H7 (cell line): Measurements from ENCODE around the gene SARS2. TPM values are rescaled to one million over a fixed set of nuclear protein-coding genes. Genes with fewer than 3 reads are reported as not detected.
A peak's percentile ranks its signal among the peaks of the same experiment; 100 is the strongest.

Source experiments
- DNase-seq: peaks from one replicate; pipeline ENCODE4 v3.0.0; 2012
- H3K27me3 ChIP-seq: 2 replicates; pipeline ENCODE4 v1.6.0; 2011; ENCODE audit warnings: mild to moderate bottlenecking, low read length; ENCODE audit not compliant: control insufficient read depth, insufficient read depth
- H3K36me3 ChIP-seq: replicated peaks from 2 replicates; pipeline ENCODE4 v1.5.1; 2011; ENCODE audit warnings: low read length; ENCODE audit not compliant: control insufficient read depth, insufficient read depth
- H3K4me3 ChIP-seq: 2 replicates; pipeline ENCODE4 v1.5.1; 2011; ENCODE audit warnings: low read depth, mild to moderate bottlenecking, control low read depth, low read length, moderate library complexity; ENCODE audit not compliant: insufficient read depth
- total RNA-seq: library from RNA; depleted of rRNA; stranded (reverse); fragments of >200 nt; shearing (Covaris generic); gene quantifications from 2 replicates; pipeline ENCODE4 v1.2.3, GENCODE V29; 2014

Gene SARS2
- total RNA-seq, 1 experiment from 2014 or later = 75.6 TPM

DNA sequence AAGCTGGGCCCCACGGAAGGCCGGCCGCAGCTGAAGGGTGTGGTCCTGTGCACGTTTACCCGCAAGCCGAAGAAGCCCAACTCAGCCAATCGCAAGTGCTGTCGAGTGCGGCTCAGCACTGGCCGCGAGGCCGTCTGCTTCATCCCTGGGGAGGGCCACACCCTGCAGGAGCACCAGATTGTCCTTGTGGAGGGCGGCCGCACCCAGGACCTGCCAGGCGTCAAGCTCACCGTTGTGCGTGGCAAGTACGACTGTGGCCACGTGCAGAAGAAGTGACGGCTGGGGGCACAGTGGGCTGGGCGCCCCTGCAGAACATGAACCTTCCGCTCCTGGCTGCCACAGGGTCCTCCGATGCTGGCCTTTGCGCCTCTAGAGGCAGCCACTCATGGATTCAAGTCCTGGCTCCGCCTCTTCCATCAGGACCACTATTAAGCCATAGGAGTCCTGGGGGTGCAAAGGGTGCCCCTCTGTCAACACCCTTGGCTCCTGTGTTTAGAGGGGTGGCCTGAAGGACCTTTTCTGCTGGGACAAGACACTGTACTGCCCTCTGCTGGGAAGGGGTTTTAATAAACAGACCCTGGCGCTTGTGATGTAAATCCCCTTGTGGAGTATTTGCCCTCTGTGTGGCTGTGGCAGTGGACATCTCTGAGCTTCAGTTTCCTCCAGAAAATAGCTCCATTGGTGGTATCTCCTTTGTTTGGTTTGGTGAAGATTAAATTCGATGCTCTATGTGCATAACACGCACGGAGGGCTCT lies 2.0 kb upstream of the SARS2 start:
- Histone ChIP-seq H3K36me3 (peaks cover 12% of the 10 kb centered on the region), H3K4me3 (no peak overlapping the region), H3K27me3 (no peaks in the 10 kb centered on the region)
- DNase-seq = peak; percentile 64

DNA sequence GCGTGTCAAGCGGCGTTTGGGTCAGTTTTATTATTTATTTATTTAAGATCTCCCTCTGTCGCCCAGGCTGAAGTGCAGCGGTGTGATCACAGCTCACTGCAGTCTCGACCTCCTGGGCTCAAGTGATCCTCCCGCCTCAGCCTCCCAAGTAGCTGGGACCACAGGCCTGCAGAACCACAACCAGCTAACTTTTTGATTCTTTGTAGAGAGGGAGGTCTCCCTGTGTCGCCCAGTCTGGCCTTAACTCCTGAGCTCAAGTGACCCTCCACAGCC lies 894 bp upstream of the SARS2 start:
- DNase-seq = no peak
- Histone ChIP-seq H3K4me3 (peak overlapping the region; percentile 97), H3K36me3 (peaks cover 12% of the 10 kb centered on the region), H3K27me3 (no peaks in the 10 kb centered on the region)

DNA sequence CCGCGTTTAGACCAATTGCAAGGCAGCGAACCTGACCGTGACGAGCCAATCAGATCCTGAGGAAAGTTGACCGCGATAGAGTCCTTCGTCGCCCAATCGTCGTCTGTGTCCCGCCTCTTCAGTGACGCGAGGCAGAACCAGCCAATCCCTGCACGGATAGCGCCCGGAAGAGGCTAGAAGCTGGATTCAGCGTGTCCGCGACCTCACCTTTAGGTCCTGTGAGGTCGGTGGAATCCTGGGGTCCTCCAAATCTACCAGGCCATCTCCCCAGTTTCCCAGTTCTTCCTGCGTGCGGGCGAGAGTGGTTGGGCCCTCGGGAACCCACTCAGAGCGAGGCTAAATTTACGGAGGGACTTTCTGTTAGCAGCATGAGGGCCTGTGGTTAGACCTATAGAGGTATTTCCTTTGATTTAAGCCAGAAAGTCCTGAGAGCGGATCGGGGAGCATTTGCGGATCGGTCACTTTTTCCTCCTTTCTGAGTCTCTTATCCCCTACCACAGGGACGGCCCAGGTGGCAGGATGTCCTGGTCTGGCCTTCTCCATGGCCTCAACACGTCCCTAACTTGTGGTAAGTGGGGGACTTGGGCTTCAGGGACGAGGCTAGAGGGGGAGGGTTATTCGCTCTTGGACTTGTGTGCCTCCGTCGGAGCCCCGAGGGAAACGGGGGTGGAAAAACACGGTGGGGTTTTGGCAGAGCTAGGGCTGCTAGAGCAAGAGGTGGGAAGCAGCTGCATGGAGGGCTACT lies 385 bp upstream of the SARS2 start, which contains the start of gene MRPS12:
Gene MRPS12 (plus strand): TSS at position 169 of the 745 bp plus-strand sequence. CDS start 351 bp downstream, at position 520.
- H3K27me3 ChIP-seq = no peaks in the 10 kb centered on the region
- peak; percentile 99 for DNase-seq
- H3K36me3 ChIP-seq = peaks cover 12% of the 10 kb centered on the region
- peak within 1 kb of the TSS; percentile 97 for H3K4me3 ChIP-seq

DNA sequence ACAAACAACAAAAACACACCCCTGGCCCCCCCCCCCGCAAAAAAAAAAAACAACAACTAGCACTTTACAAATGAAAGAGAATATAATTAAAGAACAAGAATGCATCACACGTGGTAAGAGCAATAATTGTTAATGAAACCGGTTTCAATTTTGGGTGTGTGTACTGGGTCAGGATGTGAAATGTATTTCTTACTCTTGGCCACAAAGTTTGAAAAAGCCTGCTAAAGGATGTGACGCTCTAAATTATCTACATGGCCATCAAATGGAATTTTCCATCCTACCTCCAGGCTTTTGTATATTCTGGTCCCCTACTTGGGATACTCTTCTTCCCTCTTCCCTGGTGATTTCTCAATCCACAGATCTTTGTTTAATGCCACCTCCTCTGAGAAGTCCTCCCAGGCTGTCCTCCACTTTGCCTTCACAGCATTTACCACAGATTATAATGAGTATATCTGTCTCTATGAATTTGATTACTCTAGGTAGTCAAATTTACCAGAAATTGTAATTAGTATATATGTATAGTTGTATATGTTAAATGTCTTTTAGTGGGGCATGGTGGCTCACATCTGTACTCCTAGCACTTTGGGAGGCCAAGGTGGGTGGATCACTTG lies 2.1 kb downstream of the SARS2 start:
- Histone ChIP-seq H3K36me3 (peaks cover 19% of the 10 kb centered on the region), H3K27me3 (no peaks in the 10 kb centered on the region), H3K4me3 (no peak overlapping the region)
- peak; percentile 8 for DNase-seq

DNA sequence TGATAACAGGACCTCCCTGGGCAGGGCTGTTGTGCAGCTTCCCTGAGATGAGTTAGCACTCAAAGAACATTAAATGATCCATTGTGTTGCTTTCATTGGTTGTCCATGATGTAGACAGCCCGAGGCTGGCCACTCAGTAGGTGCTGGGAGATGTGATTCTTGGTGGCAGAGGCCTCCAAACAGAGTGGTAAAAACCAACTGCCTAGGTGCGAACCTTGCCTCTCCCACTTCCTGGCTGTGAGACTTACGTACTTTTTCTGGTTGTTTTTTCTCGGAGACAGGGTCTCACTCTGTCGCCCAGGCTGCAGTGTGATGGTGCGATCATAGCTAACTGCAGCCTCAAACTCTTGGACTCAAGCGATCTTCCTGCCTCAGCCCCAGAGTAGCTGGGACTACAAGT lies 6.2 kb downstream of the SARS2 start:
- H3K4me3 ChIP-seq = no peak overlapping the region
- no peak for DNase-seq
- no peaks in the 10 kb centered on the region for H3K27me3 ChIP-seq
- peaks cover 17% of the 10 kb centered on the region for H3K36me3 ChIP-seq

DNA sequence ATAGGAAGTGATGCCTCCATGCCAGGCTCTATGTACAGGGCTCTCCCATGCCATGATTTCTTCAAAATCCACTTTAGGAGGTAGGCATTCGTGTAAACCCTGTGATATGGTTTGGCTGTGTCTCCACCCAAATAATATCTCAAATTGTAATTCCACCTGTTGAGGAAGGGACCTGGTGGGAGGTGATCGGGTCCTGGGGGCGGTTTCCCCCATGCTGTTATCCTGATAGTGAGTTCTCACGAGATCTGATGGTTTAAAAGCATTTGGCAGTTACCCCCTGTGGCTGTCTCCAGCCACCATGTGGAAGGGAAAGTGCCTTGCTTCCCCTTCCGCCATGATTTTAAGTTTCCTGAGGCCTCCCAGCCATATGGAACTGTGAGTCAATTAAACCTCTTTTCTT lies 8.1 kb downstream of the SARS2 start:
- Histone ChIP-seq H3K4me3 (no peak overlapping the region), H3K36me3 (peaks cover 17% of the 10 kb centered on the region), H3K27me3 (no peaks in the 10 kb centered on the region)
- DNase-seq = no peak

DNA sequence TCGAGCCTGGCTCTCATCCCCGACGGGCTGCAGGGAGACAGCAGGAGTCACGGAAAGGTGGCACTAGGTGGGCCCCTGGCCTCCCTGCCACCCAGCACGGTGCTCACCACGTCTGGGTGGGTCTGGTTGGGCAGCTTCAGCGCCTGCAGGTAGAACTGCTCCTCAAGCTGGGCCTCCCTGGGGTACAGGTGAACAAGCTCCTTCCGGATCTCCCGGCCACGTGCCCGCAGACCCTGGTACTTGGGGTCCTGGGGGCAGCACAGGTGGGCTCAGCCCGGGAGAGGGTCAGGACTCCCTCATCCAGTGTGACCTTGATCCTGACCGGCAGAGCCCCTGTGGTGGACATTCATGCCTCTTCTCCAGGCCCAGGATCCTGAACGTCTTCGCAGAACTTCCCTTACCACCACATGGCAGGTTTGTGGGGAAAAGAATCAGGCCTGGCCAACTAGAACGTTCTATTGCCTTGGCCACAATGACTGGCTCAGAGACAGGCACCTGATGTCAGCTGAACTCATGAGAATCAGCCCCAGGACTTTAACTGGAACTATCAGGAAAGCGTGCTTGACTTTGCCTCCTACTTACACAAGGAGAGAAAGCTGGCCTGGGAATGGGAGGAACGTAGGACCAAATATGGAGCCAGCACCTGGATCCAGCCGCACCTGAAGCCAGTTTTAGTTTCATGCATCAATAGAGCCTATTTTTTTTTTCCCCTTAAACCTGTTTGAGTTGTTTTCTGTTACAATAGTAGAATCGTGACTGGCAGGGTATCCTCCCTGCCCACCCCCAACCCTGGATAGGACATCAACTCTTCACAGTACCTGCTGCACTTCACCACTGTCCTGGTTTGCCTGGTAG lies 8.9 kb downstream of the SARS2 start:
- H3K36me3 ChIP-seq = peaks cover 17% of the 10 kb centered on the region
- no peaks in the 10 kb centered on the region for H3K27me3 ChIP-seq

DNA sequence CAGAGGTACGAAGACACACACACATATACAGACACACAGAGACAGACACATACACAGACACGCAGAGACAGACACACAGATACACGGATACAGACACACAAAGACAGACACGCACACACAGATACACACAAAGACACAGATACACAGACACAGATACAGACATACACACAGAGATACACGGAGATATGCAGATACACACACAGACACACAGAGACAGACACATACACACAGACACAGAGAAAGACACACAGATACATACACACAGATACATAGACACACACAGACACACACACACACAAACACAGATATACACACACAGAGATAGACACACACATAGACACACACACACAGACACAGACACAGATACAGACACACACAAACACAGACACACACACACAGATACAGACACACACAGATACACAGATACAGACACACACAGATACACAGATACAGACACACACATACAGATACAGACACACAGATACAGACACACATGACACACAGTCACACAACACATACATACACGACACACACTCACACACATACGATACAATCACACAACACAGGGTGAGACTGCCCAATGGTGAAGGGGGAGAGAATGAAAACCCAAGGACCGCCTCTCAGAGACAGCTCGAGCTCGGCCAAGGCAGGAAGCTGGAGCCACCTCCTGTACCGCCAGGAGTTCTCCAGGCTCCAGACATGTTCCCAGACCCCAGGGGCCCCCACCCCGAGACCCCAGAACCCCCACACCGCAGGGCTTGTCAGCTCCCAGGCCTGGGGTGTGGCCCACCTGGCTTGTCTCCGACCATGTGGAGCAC lies 9.8 kb downstream of the SARS2 start:
- Histone ChIP-seq H3K4me3 (no peak overlapping the region), H3K36me3 (peaks cover 17% of the 10 kb centered on the region), H3K27me3 (no peaks in the 10 kb centered on the region)
- peak; percentile 41 for DNase-seq

More for the DNA sequence above, 8.9 kb downstream of the SARS2 start:
- no peak overlapping the region for H3K4me3 ChIP-seq
- peak; percentile 48 for DNase-seq

DNA sequence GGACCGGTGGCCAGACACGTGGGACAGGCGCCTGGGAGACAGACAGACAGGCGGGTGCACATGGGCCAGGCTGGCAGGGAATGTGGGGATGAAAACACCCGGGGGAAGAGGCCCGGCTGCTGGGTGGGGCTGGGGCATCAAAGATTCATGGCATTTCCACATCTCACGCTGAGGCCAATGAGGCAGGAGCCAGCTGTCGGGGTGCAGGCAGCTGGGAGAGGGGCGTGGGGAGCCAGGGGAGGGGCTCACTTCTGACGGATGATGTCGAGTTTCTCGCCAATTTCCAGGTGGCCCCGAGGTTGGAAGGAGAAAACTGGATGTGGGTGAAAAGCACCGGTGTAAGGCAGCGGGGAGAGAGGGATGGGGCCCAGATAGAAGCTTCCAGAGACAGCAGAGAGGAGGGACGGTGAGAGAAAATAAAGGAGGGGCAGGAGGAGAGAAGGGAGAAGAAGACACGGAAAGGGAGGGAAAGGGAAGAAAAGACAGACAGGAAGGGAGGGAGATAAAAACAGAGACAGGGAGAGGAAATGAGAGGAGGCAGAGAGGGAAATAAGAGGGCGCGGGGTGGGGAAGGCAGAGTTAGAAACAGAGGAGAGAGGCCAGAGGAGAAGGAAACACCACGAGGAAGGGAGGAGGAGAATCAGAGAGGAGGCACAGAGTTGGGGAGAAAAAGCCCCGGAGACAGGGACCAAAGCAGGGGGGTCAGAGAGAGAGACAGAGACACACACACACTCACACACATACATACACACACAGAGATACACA lies 10.5 kb downstream of the SARS2 start:
- H3K27me3 ChIP-seq = no peaks in the 10 kb centered on the region
- peak; percentile 31 for DNase-seq
- peaks cover 13% of the 10 kb centered on the region for H3K36me3 ChIP-seq
- H3K4me3 ChIP-seq = no peak overlapping the region

DNA sequence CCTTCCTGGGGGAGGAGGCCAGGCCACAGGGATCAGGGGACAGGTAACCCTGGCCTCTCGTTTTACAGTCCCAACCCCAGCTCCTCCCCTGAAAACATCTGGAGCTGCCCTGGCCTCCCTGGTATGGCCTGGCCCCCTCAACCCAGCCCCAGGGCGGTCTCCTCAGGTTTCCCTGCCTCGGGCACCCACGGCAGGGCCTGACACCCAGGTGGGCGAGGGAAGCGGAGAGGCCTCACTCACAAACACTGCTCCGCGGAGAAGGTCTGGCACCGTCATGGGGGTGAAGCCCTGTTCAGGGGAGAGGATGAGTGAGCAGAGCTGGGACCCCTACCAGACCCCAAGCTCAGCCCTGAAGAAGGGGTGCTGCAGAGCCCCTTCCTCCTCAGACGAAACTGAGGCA lies 12.0 kb downstream of the SARS2 start:
- Histone ChIP-seq H3K36me3 (peaks cover 5% of the 10 kb centered on the region), H3K27me3 (no peaks in the 10 kb centered on the region), H3K4me3 (no peak overlapping the region)
- peak; percentile 44 for DNase-seq

DNA sequence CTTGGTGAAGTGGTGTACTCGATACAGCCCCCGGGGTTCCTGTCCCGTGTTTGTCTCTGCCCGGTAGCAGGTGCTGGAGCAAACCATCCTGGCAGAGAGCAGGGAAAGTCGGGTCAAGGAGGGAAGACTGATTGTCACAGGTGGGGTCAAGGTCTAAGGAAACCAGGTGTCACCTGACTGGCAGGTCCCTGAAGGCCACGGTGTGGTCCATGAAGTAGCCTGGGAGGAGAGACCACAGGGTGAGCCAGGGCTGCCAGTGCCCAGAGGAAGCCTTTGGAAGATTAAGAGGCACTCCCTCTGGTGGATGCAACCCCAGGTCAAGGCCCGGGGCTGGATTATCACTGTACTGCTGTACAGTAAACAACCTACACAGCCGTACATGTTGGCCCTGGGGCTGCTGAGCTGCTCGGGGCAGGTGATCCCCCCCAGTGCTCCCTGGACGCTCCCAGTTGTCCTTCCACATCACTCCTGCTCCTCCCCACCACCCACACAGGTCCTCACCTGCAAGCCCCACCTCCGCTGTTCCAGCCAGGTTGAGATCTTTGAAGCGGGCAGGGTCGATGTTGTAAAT lies 12.6 kb downstream of the SARS2 start:
- no peak overlapping the region for H3K4me3 ChIP-seq
- DNase-seq = peak; percentile 73
- no peaks in the 10 kb centered on the region for H3K27me3 ChIP-seq
- peaks cover 5% of the 10 kb centered on the region for H3K36me3 ChIP-seq

DNA sequence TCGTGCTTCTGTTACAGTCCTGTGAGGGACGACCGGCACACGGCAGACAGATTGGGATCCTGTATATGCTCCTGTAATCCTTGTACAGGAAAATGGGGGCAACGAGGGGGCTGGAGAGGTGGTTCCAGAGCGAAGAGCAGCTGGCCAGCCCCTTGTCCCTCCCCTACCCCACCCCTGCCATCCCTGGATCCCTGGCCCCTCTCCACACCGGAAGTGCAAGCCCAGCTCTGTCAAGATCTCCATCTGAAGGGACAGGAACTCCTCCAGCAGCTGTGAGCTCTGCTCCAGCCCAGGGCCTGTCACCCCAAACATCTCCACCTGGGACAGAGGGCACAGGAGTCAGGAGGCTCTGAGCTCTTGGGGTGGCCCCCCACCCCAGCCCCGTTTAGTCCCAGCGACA lies 13.0 kb downstream of the SARS2 start:
- peaks cover under 1% of the 10 kb centered on the region; the same call in 1 of the 2 replicates for H3K27me3 ChIP-seq
- H3K36me3 ChIP-seq = peaks cover 5% of the 10 kb centered on the region
- peak; percentile 47 for DNase-seq
- H3K4me3 ChIP-seq = no peak overlapping the region
